ENCODE results near the gene TBXA2R. TPM values are rescaled to one million over a fixed set of nuclear protein-coding genes. Genes with fewer than 3 reads are reported as not detected.
"Not testable (repeated sequence)": the region's sequence is repeated elsewhere in the genome, so short reads cannot be mapped to it uniquely, and the experiment has no call there.

TBXA2R gene
- total and polyA plus RNA-seq, 12 donors = 1.6 to 4.0 (median 3.0) TPM

DNA sequence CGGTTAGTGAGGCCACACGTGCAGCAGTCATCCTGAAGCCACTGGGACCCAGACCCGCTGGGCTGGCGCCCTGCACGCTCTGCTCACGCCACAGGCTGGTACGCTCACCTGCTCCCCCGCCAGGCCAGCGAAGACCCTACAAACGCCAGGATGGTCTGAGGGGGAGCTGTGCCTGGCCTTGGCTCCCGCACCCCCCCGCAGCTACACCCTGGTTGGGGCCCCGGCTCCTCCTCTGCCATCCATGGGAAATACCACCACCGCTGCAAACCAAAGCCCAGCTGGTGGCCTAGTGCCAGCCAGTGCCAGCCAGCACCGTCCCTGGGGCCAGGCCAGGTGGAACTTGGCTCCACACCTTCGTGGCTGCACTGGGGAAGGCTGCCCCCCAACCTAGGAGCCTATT lies 43.2 kb upstream of the TBXA2R start:
- no peak for ATAC-seq
- H3K36me3 ChIP-seq = peaks cover 0 to 87% (median 54%) of the 10 kb centered on the region in 9 donors
- no peak overlapping the region for H3K4me3 ChIP-seq
- H3K4me1 ChIP-seq = peaks cover 0 to 8% (median 2%) of the 10 kb centered on the region in 9 donors
- TF ChIP-seq, protein P1, sequence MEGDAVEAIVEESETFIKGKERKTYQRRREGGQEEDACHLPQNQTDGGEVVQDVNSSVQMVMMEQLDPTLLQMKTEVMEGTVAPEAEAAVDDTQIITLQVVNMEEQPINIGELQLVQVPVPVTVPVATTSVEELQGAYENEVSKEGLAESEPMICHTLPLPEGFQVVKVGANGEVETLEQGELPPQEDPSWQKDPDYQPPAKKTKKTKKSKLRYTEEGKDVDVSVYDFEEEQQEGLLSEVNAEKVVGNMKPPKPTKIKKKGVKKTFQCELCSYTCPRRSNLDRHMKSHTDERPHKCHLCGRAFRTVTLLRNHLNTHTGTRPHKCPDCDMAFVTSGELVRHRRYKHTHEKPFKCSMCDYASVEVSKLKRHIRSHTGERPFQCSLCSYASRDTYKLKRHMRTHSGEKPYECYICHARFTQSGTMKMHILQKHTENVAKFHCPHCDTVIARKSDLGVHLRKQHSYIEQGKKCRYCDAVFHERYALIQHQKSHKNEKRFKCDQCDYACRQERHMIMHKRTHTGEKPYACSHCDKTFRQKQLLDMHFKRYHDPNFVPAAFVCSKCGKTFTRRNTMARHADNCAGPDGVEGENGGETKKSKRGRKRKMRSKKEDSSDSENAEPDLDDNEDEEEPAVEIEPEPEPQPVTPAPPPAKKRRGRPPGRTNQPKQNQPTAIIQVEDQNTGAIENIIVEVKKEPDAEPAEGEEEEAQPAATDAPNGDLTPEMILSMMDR (IDR thresholded peaks at IDR 0.05) = no peak
- intact Hi-C loops (cut with DNase I) = no loop called here
- no peak overlapping the region for H3K27ac ChIP-seq
- H3K27me3 ChIP-seq = no peaks in the 10 kb centered on the region
- no peak for DNase-seq
- H3K9me3 ChIP-seq = no peaks in the 10 kb centered on the region
- 87 to 92% methylated on average over 16 of the region's 16 CpGs for WGBS, 2 donors

DNA sequence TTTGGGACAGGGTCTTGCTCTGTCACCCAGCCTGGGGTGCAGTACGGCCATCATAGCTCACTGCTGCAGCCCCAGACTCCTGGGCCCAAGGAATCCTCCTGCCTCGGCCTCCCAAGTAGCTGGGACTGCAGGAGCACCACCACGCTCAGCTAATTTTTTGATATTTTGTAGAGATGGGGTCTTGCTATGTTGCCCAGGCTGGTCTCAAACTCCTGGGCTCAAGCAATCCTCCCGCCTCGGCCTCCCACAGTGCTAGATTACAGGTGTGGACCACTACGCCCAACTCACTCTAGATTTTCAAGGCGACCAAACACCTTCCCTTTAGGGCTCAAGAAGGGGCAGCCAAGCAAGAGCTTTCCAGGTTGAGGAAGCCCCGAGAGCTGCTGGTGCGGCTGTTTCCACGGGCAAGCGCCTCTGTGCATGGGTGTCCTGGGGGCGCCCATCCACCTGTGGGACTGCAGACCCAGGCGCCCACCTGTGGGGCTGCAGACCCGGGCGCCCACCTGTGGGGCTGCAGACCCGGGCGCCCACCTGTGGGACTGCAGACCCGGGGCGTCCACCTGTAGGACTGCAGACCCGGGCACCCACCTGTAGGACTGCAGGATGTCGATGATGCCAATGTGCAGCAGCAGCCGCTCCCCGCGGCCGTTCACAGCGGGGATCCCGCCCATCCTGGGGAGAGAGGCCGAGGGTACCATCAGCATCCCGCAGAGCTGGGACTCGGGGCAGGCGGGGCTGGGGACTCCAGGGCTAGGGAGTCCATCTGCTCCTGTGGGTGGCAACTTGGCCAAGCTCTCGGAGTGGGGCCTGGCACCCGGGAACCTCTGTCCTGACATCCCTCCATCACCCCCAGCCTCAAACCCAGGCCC lies 41.6 kb upstream of the TBXA2R start:
- 96% methylated on average over 33 of the region's 33 CpGs for WGBS, 2 donors

DNA sequence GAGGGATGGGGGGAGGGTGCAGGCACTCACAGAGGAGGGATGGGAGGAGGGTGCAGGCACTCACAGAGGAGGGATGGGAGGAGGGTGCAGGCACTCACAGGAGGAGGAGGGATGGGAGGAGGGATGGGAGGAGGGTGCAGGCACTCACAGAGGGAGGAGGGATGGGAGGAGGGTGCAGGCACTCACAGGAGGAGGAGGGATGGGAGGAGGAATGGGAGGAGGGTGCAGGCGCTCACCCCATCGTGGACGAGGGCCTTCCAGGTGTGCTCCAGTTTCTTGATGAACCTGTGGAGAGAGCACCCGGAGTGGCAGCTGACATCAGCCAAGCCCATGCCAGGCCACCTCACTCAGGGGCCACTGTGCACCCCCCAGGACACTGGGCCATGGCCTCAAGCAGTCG lies 40.4 kb upstream of the TBXA2R start:
- WGBS, 2 donors = 91 to 96% methylated on average over 5 of the region's 5 CpGs
- Histone ChIP-seq H3K4me1 (peaks cover 0 to 12% (median 2%) of the 10 kb centered on the region in 9 donors), H3K36me3 (peaks cover 0 to 88% (median 36%) of the 10 kb centered on the region in 9 donors)
- DNase-seq; ATAC-seq; H3K9me3 ChIP-seq; H3K27ac ChIP-seq; H3K27me3 ChIP-seq; intact Hi-C loops (cut with DNase I); H3K4me3 ChIP-seq: not testable (repeated sequence)

More for the DNA sequence above, 41.6 kb upstream of the TBXA2R start:
- Histone ChIP-seq H3K9me3 (no peaks in the 10 kb centered on the region), H3K4me3 (no peak overlapping the region), H3K4me1 (peaks cover 0 to 12% (median 2%) of the 10 kb centered on the region in 9 donors), H3K27me3 (no peaks in the 10 kb centered on the region), H3K36me3 (peaks cover 0 to 88% (median 48%) of the 10 kb centered on the region in 9 donors), H3K27ac (no peak overlapping the region)
- DNase-seq (no peak), ATAC-seq (no peak)
- TF ChIP-seq, protein P1 (IDR thresholded peaks at IDR 0.05) = no peak
- intact Hi-C loops (cut with DNase I) = no loop called here

DNA sequence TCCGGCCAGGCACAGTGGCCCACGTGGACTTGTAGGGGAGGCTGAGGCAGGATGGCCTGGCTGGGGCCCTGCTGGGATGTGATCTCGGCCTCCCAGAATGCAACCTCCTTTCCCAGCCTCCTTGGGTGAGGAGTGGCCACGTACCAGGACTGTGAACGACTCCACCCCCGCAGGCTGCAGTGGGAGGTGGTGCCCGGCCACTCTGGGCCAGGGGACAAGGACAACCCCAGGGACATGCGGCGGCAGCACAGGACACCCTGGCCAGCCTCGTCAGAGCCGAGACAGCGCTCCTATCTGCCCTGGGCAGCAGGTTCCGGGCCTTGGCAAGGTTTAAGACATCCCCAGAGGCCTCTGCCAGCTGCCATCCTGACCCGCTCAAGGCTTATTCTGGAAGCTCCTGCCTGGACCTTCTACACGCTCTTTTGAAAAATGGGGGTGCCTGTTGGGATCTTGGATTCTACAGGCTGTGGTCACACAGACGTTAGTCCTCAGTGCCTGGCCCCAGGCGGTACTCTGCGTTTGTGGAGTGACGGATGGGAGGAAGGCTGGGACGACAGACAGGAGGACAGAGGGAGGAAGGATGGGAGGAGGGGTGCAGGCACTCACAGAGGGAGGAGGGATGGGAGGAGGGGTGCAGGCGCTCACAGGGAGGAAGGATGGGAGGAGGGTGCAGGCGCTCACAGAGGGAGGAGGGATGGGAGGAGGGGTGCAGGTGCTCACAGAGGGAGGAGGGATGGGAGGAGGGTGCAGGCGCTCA lies 39.8 kb upstream of the TBXA2R start:
- H3K36me3 ChIP-seq = peaks cover 0 to 88% (median 31%) of the 10 kb centered on the region in 9 donors
- no peaks in the 10 kb centered on the region for H3K9me3 ChIP-seq
- no peak for DNase-seq
- WGBS, 2 donors = 92 to 93% methylated on average over 23 of the region's 23 CpGs
- TF ChIP-seq, protein P1 (IDR thresholded peaks at IDR 0.05) = no peak
- H3K27me3 ChIP-seq = no peaks in the 10 kb centered on the region
- H3K4me1 ChIP-seq = peaks cover 0 to 12% (median 2%) of the 10 kb centered on the region in 9 donors
- intact Hi-C loops (cut with DNase I) = no loop called here
- ATAC-seq = no peak
- H3K27ac ChIP-seq = no peak overlapping the region
- no peak overlapping the region for H3K4me3 ChIP-seq

Data from heart right ventricle (tissue), 16 donors.